ENCODE data around the gene LRRC8E. TPM values are rescaled to one million over a fixed set of nuclear protein-coding genes. Genes with fewer than 3 reads are reported as not detected.
A peak's percentile ranks its signal among the peaks of the same experiment; 100 is the strongest.

The LRRC8E gene
- total RNA-seq, 1 donor = 10.5 TPM

GRCh38 chr19:7915250-7916102, 27.2 kb downstream of the LRRC8E start:
- peak overlapping the region; percentile 63 for H3K4me3 ChIP-seq (ENCODE audit: insufficient read depth, low read length)
- no peak overlapping the region for H2AFZ ChIP-seq (ENCODE audit: low read length)
- peak; percentile 87 for DNase-seq (ENCODE audit: insufficient read length, low spot score, missing footprints)
- peaks cover 26% of the 10 kb centered on the region for H3K27me3 ChIP-seq (ENCODE audit: insufficient read depth, low read length)
- TF ChIP-seq CTCF (IDR thresholded peaks at IDR 0.05; ENCODE audit: extremely low read depth, low read depth, low read length) = no peak
- H3K4me1 ChIP-seq (ENCODE audit: insufficient read depth, low read length) = peaks cover 11% of the 10 kb centered on the region
- peaks cover 11% of the 10 kb centered on the region for H3K36me3 ChIP-seq (ENCODE audit: insufficient read depth, low read length)
- no peak overlapping the region for H3K27ac ChIP-seq (ENCODE audit: low read depth, low read length)
- H4K20me1 ChIP-seq (ENCODE audit: insufficient read depth, low read length) = peaks cover under 1% of the 10 kb centered on the region
- H3K79me2 ChIP-seq (ENCODE audit: insufficient read depth, low read length) = no peaks in the 10 kb centered on the region
- peak overlapping the region; percentile 61 for H3K4me2 ChIP-seq (ENCODE audit: insufficient read depth, low read length)
- no peaks in the 10 kb centered on the region for H3K9me3 ChIP-seq (ENCODE audit: low read depth, low read length)

- peaks cover 15% of the 10 kb centered on the region for H3K4me1 ChIP-seq (ENCODE audit: insufficient read depth, low read length)
- peaks cover 26% of the 10 kb centered on the region for H3K27me3 ChIP-seq (ENCODE audit: insufficient read depth, low read length)
- H3K4me3 ChIP-seq (ENCODE audit: insufficient read depth, low read length) = peak overlapping the region; percentile 63
- H3K27ac ChIP-seq (ENCODE audit: low read depth, low read length) = no peak overlapping the region
- H3K4me2 ChIP-seq (ENCODE audit: insufficient read depth, low read length) = peak overlapping the region; percentile 61
- no peak for TF ChIP-seq CTCF (IDR thresholded peaks at IDR 0.05; ENCODE audit: extremely low read depth, low read depth, low read length)
- H3K9me3 ChIP-seq (ENCODE audit: low read depth, low read length) = no peaks in the 10 kb centered on the region
- H4K20me1 ChIP-seq (ENCODE audit: insufficient read depth, low read length) = no peaks in the 10 kb centered on the region
- peak; percentile 92 for DNase-seq (ENCODE audit: insufficient read length, low spot score, missing footprints)
- H3K79me2 ChIP-seq (ENCODE audit: insufficient read depth, low read length) = no peaks in the 10 kb centered on the region
- no peak overlapping the region for H2AFZ ChIP-seq (ENCODE audit: low read length)
- H3K36me3 ChIP-seq (ENCODE audit: insufficient read depth, low read length) = peaks cover 7% of the 10 kb centered on the region
Observed at GRCh38 chr19:7916103-7916954, 28.0 kb downstream of the LRRC8E start.

GRCh38 chr19:7916955-7917266, 28.6 kb downstream of the LRRC8E start:
- H2AFZ ChIP-seq (ENCODE audit: low read length) = peak overlapping the region; percentile 15
- peak overlapping the region; percentile 63 for H3K4me3 ChIP-seq (ENCODE audit: insufficient read depth, low read length)
- no peak overlapping the region for H3K27ac ChIP-seq (ENCODE audit: low read depth, low read length)

More at GRCh38 chr19:7916955-7917266, 28.6 kb downstream of the LRRC8E start:
- no peak for DNase-seq (ENCODE audit: insufficient read length, low spot score, missing footprints)
- Histone ChIP-seq H3K4me1 (ENCODE audit: insufficient read depth, low read length) (peaks cover 21% of the 10 kb centered on the region), H3K36me3 (ENCODE audit: insufficient read depth, low read length) (peaks cover 7% of the 10 kb centered on the region), H4K20me1 (ENCODE audit: insufficient read depth, low read length) (peaks cover 4% of the 10 kb centered on the region), H3K9me3 (ENCODE audit: low read depth, low read length) (no peaks in the 10 kb centered on the region), H3K4me2 (ENCODE audit: insufficient read depth, low read length) (peak overlapping the region; percentile 77), H3K27me3 (ENCODE audit: insufficient read depth, low read length) (peaks cover 26% of the 10 kb centered on the region), H3K79me2 (ENCODE audit: insufficient read depth, low read length) (peaks cover 5% of the 10 kb centered on the region)
- TF ChIP-seq CTCF (IDR thresholded peaks at IDR 0.05; ENCODE audit: extremely low read depth, low read depth, low read length) = no peak

Data from osteoblast (primary cell).